ENCODE measurements around the gene TCEANC2.

Gene TCEANC2

GRCh38 chr1:54070171-54070837 is 16.9 kb downstream of the TCEANC2 start:
- DNase-seq (ENCODE audit: extremely low read depth, low read depth): peak; percentile 39
- no peak overlapping the region for H3K4me3 ChIP-seq (replicated peaks; ENCODE audit: low read depth, low read length)
- TF ChIP-seq CTCF (IDR thresholded peaks at IDR 0.05; ENCODE audit: low read depth, low read length, missing control alignments): peak; percentile 58

GRCh38 chr1:54077359-54077758 is 24.0 kb downstream of the TCEANC2 start:
- DNase-seq (ENCODE audit: extremely low read depth, low read depth): no peak
- TF ChIP-seq CTCF (IDR thresholded peaks at IDR 0.05; ENCODE audit: low read depth, low read length, missing control alignments): no peak
- H3K4me3 ChIP-seq (replicated peaks; ENCODE audit: low read depth, low read length): no peak overlapping the region

- no peak for DNase-seq (ENCODE audit: extremely low read depth, low read depth)
- TF ChIP-seq CTCF (IDR thresholded peaks at IDR 0.05; ENCODE audit: low read depth, low read length, missing control alignments): no peak
- no peak overlapping the region for H3K4me3 ChIP-seq (replicated peaks; ENCODE audit: low read depth, low read length)
Measured at GRCh38 chr1:54080598-54081049, 27.2 kb downstream of the TCEANC2 start.

GRCh38 chr1:54081306-54082270 is 28.2 kb downstream of the TCEANC2 start:
- peak; percentile 93 for TF ChIP-seq CTCF (IDR thresholded peaks at IDR 0.05; ENCODE audit: low read depth, low read length, missing control alignments)
- peak; percentile 52 for DNase-seq (ENCODE audit: extremely low read depth, low read depth)
- H3K4me3 ChIP-seq (replicated peaks; ENCODE audit: low read depth, low read length): no peak overlapping the region

GRCh38 chr1:54084794-54085193 is 31.4 kb downstream of the TCEANC2 start:
- DNase-seq (ENCODE audit: extremely low read depth, low read depth): no peak
- H3K4me3 ChIP-seq (replicated peaks; ENCODE audit: low read depth, low read length): no peak overlapping the region
- no peak for TF ChIP-seq CTCF (IDR thresholded peaks at IDR 0.05; ENCODE audit: low read depth, low read length, missing control alignments)

GRCh38 chr1:54086754-54087153 is 33.3 kb downstream of the TCEANC2 start:
- H3K4me3 ChIP-seq (replicated peaks; ENCODE audit: low read depth, low read length): no peak overlapping the region
- DNase-seq (ENCODE audit: extremely low read depth, low read depth): no peak
- TF ChIP-seq CTCF (IDR thresholded peaks at IDR 0.05; ENCODE audit: low read depth, low read length, missing control alignments): no peak

Data from HFF-Myc (cell line).